T-cell (primary cell): ENCODE data around the gene TUBB. TPM values are rescaled to one million over a fixed set of nuclear protein-coding genes. Genes with fewer than 3 reads are reported as not detected.

ENCODE experiments used
- ATAC-seq, 4 experiments: fragments of 200-7000 bp in 3 of 4; fragments of 150-1000 bp in 1 of 4; cut with Tn5 transposase; replicated peaks in 1 of 4; 1 replicate in 3 of 4; 2 replicates in 1 of 4; pipeline ENCODE4 v1.10.0; 2021; ENCODE audit warnings: moderate library complexity in 3 of 4, mild to moderate bottlenecking in 2 of 4, moderate number of reproducible peaks in 1 of 4
- CTCF ChIA-PET, 2 donors: fragments of 300-600 bp; sonication (Branson Sonifier 250); formaldehyde crosslinking; loops; one replicate each; lab custom pipeline; 2022; ENCODE audit warnings: antibody characterized with exemption in 2 of 2; lab: Charles Lee
- POLR2A ChIA-PET, 2 donors: fragments of 300-600 bp; sonication (Branson Sonifier 250); formaldehyde crosslinking; loops; one replicate each; lab custom pipeline; 2022; ENCODE audit warnings: antibody characterized with exemption in 2 of 2; lab: Charles Lee
- DNase-seq, 35 experiments: peaks; one replicate each; pipeline versions ENCODE4 v3.0.0 to v3.0.0-alpha.2; 2013 to 2023
- H3K27ac ChIP-seq: one replicate; pipeline ENCODE4 v1.5.1; 2013; ENCODE audit warnings: low read length
- H3K27me3 ChIP-seq, 2 experiments: replicated peaks in 1 of 2; 1 replicate in 1 of 2; 2 replicates in 1 of 2; pipeline versions ENCODE4 v1.6.1 to v1.7.0; 2013; ENCODE audit warnings: low read length in 1 of 2, mixed read lengths in 1 of 2; ENCODE audit not compliant: control insufficient read depth in 2 of 2, insufficient read depth in 2 of 2; ENCODE audit errors: extremely low read depth in 1 of 2
- H3K36me3 ChIP-seq, 2 donors: 1 replicate in 1 of 2; 2 replicates in 1 of 2; pipeline versions ENCODE4 v1.6.1 to v1.7.0; 2013; ENCODE audit warnings: low read length in 1 of 2; ENCODE audit not compliant: control insufficient read depth in 2 of 2, insufficient read depth in 1 of 2; ENCODE audit errors: extremely low read depth in 1 of 2
- H3K4me1 ChIP-seq, 2 experiments: 1 replicate in 1 of 2; 2 replicates in 1 of 2; pipeline versions ENCODE4 v1.6.1 to v1.7.0; 2013; ENCODE audit warnings: low read length in 2 of 2, mixed read lengths in 1 of 2; ENCODE audit not compliant: insufficient read depth in 2 of 2, control insufficient read depth in 1 of 2; ENCODE audit errors: extremely low read depth in 1 of 2
- H3K4me3 ChIP-seq, 2 donors: 1 replicate in 1 of 2; 2 replicates in 1 of 2; pipeline versions ENCODE4 v1.5.1 to v1.7.0; 2013; ENCODE audit warnings: mild to moderate bottlenecking in 2 of 2, low read length in 1 of 2, moderate library complexity in 1 of 2; ENCODE audit not compliant: control insufficient read depth in 1 of 2; ENCODE audit errors: extremely low read depth in 1 of 2
- H3K9me3 ChIP-seq: 2 replicates; pipeline ENCODE4 v1.7.0; 2013
- H3K27ac Mint-ChIP-seq, 2 donors: one replicate each; pipeline ENCODE4 v1.8.0; 2020 to 2021; ENCODE audit warnings: mild to moderate bottlenecking in 2 of 2, mixed read lengths in 2 of 2
- H3K27me3 Mint-ChIP-seq, 2 donors: one replicate each; pipeline ENCODE4 v1.8.0; 2021 to 2022; ENCODE audit warnings: mixed read lengths in 2 of 2
- H3K36me3 Mint-ChIP-seq: one replicate; pipeline ENCODE4 v1.8.0; 2021; ENCODE audit warnings: mixed read lengths
- H3K4me1 Mint-ChIP-seq, 3 donors: one replicate each; pipeline ENCODE4 v1.8.0; 2020 to 2022; ENCODE audit warnings: mixed read lengths in 3 of 3, mild to moderate bottlenecking in 1 of 3
- H3K4me3 Mint-ChIP-seq, 3 donors: one replicate each; pipeline ENCODE4 v1.8.0; 2020 to 2022; ENCODE audit warnings: mild to moderate bottlenecking in 3 of 3, mixed read lengths in 3 of 3, moderate library complexity in 3 of 3
- H3K9me3 Mint-ChIP-seq, 3 donors: one replicate each; pipeline ENCODE4 v1.8.0; 2020 to 2022; ENCODE audit warnings: mixed read lengths in 3 of 3
- WGBS: methylation state at CpG from one replicate; pipeline ENCODE4 v1.1.5; 2013; ENCODE audit warnings: missing lambda C conversion rate; ENCODE audit not compliant: insufficient coverage; 5-methylcytosine and 5-hydroxymethylcytosine counted together
- total RNA-seq, 35 experiments: library from RNA in 6 of 35; stranded (reverse) in 6 of 35; fragments of 120-200 nt in 1 of 35; gene quantifications; one replicate each; pipeline versions ENCODE4 v1.2.1 to v1.2.4 and lab custom pipeline; 2013 to 2026

The TUBB gene
- total RNA-seq, 5 donors from 2014 or later (not counting 1 experiment from before 2014, with no cell fraction given) = 108 to 246 (median 202) TPM

DNA sequence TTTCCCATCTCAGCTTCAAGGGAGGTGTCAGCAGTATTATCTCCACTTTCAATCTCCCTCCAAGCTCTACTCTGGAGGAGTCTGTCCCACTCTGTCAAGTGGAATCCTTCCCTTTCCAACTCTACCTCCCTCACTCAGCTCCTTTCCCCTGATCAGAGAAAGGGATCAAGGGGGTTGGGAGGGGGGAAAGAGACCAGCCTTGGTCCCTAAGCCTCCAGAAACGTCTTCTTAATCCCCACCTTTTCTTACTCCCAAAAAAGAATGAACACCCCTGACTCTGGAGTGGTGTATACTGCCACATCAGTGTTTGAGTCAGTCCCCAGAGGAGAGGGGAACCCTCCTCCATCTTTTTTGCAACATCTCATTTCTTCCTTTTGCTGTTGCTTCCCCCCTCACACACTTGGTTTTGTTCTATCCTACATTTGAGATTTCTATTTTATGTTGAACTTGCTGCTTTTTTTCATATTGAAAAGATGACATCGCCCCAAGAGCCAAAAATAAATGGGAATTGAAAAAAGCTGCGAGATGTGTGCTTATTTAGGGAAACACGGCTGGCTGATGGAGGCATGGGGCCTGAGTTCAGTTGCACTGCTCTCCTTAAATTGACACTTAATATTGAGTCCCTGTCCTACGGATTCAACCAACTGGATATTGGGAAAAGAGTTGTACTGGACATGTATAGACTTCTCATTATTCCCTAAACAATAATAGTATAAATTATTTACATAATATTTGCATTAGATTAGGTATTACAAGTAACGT lies 4.9 kb downstream of the TUBB start:
- H3K27me3 ChIP-seq = no peaks in the 10 kb centered on the region
- H3K4me1 Mint-ChIP-seq = peaks cover 41 to 54% (median 46%) of the 10 kb centered on the region in 3 donors
- no peak overlapping the region for H3K4me3 ChIP-seq
- peaks cover 9 to 72% of the 10 kb centered on the region in 2 donors for H3K36me3 ChIP-seq
- ATAC-seq (no peak), DNase-seq (no peak)
- H3K27ac ChIP-seq = peak overlapping the region; percentile 34
- no CpG with 5 or more reads among the region's 6 CpGs for WGBS
- CTCF ChIA-PET = interaction anchor here (0.6 to 9.1 kb wide), 5 partner anchors 8 to 110 kb away, joined by 3 to 254 read pairs (median 3); no protein-coding TSS in a partner anchor
- POLR2A ChIA-PET = interaction anchor here in 1 of 2 donors (1.0 kb wide), 1 partner anchor 101 kb away, joined by 3 read pairs; no protein-coding TSS in a partner anchor
- no peaks in the 10 kb centered on the region for H3K9me3 Mint-ChIP-seq
- peaks cover 11 to 42% of the 10 kb centered on the region in 2 experiments for H3K4me1 ChIP-seq
- H3K27me3 Mint-ChIP-seq = no peaks in the 10 kb centered on the region
- peak overlapping the region in 1 of 3 donors; percentile 18 for H3K4me3 Mint-ChIP-seq
- H3K36me3 Mint-ChIP-seq = peaks cover 37% of the 10 kb centered on the region
- H3K27ac Mint-ChIP-seq = peak overlapping the region; percentile 53 to 76
- no peaks in the 10 kb centered on the region for H3K9me3 ChIP-seq

GRCh38 chr6:30725713-30726505 lies 5.8 kb downstream of the TUBB start:
- WGBS = no CpG with 5 or more reads among the region's 3 CpGs
- POLR2A ChIA-PET = no interaction called here
- H3K27me3 ChIP-seq = no peaks in the 10 kb centered on the region
- ATAC-seq = no peak
- peaks cover 11 to 50% of the 10 kb centered on the region in 2 experiments for H3K4me1 ChIP-seq
- H3K27me3 Mint-ChIP-seq = no peaks in the 10 kb centered on the region
- no peak overlapping the region for H3K4me3 ChIP-seq
- peaks cover 44% of the 10 kb centered on the region for H3K36me3 Mint-ChIP-seq
- CTCF ChIA-PET = interaction anchor here in 1 of 2 donors (9.1 kb wide), 1 partner anchor 46 kb away, joined by 254 read pairs; no protein-coding TSS in a partner anchor
- peak overlapping the region; percentile 75 to 76 for H3K27ac Mint-ChIP-seq
- H3K9me3 Mint-ChIP-seq = no peaks in the 10 kb centered on the region
- DNase-seq = no peak
- H3K27ac ChIP-seq = peak overlapping the region; percentile 39
- no peaks in the 10 kb centered on the region for H3K9me3 ChIP-seq
- H3K4me1 Mint-ChIP-seq = peaks cover 48 to 62% (median 54%) of the 10 kb centered on the region in 3 donors
- no peak overlapping the region for H3K4me3 Mint-ChIP-seq
- H3K36me3 ChIP-seq = peaks cover 9 to 77% of the 10 kb centered on the region in 2 donors

DNA sequence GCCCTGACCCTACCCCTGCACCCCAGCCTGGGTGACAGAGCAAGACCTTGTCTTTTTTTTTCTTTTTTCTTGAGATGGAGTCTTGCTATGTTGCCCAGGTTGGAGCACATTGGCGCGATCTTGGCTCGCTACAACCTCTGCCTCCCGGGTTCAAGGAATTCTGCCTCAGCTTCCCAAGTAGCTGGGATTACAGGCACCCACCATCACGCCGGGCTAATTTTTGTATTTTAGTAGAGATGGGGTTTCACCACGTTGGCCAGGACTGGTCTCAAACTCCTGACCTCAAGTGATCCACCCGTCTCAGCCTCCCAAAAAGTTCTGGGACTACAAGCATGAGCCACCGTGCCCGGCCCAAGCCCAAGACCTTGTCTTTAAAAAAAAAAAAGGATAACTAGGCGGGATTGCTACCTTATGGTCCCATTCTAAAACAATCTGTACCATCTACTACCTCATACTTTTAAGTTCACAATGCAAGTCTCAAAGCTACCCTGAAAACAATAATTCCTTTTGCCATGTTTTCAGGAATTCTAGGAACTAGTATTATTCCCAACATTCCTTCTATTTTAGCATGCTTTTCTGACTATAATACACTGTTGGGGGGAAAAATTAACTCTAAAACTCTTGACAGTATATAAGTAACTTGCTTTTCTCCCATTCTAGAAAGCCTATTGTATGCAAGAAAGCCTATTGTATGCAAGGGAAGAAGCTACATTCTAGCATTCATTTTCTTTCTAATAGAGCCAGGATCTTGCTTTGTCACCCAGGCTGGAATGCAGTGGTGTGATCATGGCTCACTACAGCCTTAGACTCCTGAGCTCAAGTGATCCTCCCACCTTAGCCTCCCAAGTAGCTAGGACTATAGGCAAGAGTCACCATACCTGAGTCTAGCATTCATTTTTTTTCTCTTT lies 6.6 kb downstream of the TUBB start:
- H3K27ac ChIP-seq = no peak overlapping the region
- Mint-ChIP-seq H3K4me1 (peaks cover 48 to 64% (median 56%) of the 10 kb centered on the region in 3 donors), H3K9me3 (no peaks in the 10 kb centered on the region), H3K4me3 (no peak overlapping the region), H3K36me3 (peaks cover 42% of the 10 kb centered on the region), H3K27ac (peak overlapping the region; percentile 76 to 81), H3K27me3 (no peaks in the 10 kb centered on the region)
- ATAC-seq = no peak
- no peaks in the 10 kb centered on the region for H3K27me3 ChIP-seq
- H3K4me3 ChIP-seq = no peak overlapping the region
- DNase-seq = no peak
- no peaks in the 10 kb centered on the region for H3K9me3 ChIP-seq
- ChIA-PET POLR2A (no interaction called here), CTCF (interaction anchor here in 1 of 2 donors (0.7 kb wide), 1 partner anchor 361 kb away, joined by 3 read pairs; no protein-coding TSS in a partner anchor)
- WGBS = 94% methylated on average over 3 of the region's 11 CpGs
- H3K36me3 ChIP-seq = peaks cover 9 to 77% of the 10 kb centered on the region in 2 donors
- H3K4me1 ChIP-seq = peaks cover 10 to 52% of the 10 kb centered on the region in 2 experiments

- no CpG with 5 or more reads among the region's 7 CpGs for WGBS
- Mint-ChIP-seq H3K36me3 (peaks cover 42% of the 10 kb centered on the region), H3K27me3 (no peaks in the 10 kb centered on the region), H3K4me1 (peaks cover 40 to 60% (median 48%) of the 10 kb centered on the region in 3 donors), H3K4me3 (no peak overlapping the region), H3K9me3 (no peaks in the 10 kb centered on the region), H3K27ac (peak overlapping the region; percentile 76 to 81)
- ChIA-PET POLR2A (interaction anchor here (0.7 to 1.0 kb wide), 2 partner anchors 113 to 173 kb away, joined by 4 to 8 read pairs; no protein-coding TSS in a partner anchor), CTCF (no interaction called here)
- peaks cover 4 to 40% of the 10 kb centered on the region in 2 experiments for H3K4me1 ChIP-seq
- no peak overlapping the region for H3K4me3 ChIP-seq
- H3K9me3 ChIP-seq = no peaks in the 10 kb centered on the region
- no peaks in the 10 kb centered on the region for H3K27me3 ChIP-seq
- no peak overlapping the region for H3K27ac ChIP-seq
- DNase-seq (no peak), ATAC-seq (no peak)
- peaks cover 5 to 74% of the 10 kb centered on the region in 2 donors for H3K36me3 ChIP-seq
These were observed 7.9 kb downstream of the TUBB start for GRCh38 chr6:30727920-30728553.

GRCh38 chr6:30730601-30731435 lies 10.7 kb downstream of the TUBB start:
- Mint-ChIP-seq H3K36me3 (peaks cover 27% of the 10 kb centered on the region), H3K9me3 (no peaks in the 10 kb centered on the region), H3K4me1 (peaks cover 31 to 46% (median 33%) of the 10 kb centered on the region in 3 donors), H3K27ac (peak overlapping the region; percentile 71 to 79), H3K4me3 (peak overlapping the region in 1 of 3 donors; percentile 56), H3K27me3 (no peaks in the 10 kb centered on the region)
- H3K4me3 ChIP-seq = peak overlapping the region in 1 of 2 donors; percentile 6
- H3K36me3 ChIP-seq = peaks cover 4 to 60% of the 10 kb centered on the region in 2 donors
- ChIA-PET POLR2A (interaction anchor here in 1 of 2 donors (0.5 to 0.6 kb wide), 2 partner anchors 116 to 131 kb away, joined by 3 to 9 read pairs; no protein-coding TSS in a partner anchor), CTCF (interaction anchor here (0.6 to 2.2 kb wide), 31 partner anchors 8 to 356 kb away, joined by 3 to 24 read pairs (median 4); partner anchors contain the start of genes DHX16 (in 1 of the 2), MDC1 (in 1 of the 2), NRM (in 1 of the 2) and PRR3 (in 1 of the 2))
- peak; percentile 67 to 89 (median 79) for DNase-seq
- ATAC-seq = peak; percentile 95 to 97 (median 97)
- H3K9me3 ChIP-seq = no peaks in the 10 kb centered on the region
- peak overlapping the region; percentile 28 for H3K27ac ChIP-seq
- 23% methylated on average over 16 of the region's 30 CpGs for WGBS
- no peaks in the 10 kb centered on the region for H3K27me3 ChIP-seq
- peaks cover 8 to 35% of the 10 kb centered on the region in 2 experiments for H3K4me1 ChIP-seq
